EH (cell line): ENCODE measurements around the gene SEPTIN8.

Experiments
- DNase-seq: peaks from one replicate; pipeline ENCODE4 v3.0.0-alpha.2; 2015; ENCODE audit warnings: low read depth

The SEPTIN8 gene

DNA sequence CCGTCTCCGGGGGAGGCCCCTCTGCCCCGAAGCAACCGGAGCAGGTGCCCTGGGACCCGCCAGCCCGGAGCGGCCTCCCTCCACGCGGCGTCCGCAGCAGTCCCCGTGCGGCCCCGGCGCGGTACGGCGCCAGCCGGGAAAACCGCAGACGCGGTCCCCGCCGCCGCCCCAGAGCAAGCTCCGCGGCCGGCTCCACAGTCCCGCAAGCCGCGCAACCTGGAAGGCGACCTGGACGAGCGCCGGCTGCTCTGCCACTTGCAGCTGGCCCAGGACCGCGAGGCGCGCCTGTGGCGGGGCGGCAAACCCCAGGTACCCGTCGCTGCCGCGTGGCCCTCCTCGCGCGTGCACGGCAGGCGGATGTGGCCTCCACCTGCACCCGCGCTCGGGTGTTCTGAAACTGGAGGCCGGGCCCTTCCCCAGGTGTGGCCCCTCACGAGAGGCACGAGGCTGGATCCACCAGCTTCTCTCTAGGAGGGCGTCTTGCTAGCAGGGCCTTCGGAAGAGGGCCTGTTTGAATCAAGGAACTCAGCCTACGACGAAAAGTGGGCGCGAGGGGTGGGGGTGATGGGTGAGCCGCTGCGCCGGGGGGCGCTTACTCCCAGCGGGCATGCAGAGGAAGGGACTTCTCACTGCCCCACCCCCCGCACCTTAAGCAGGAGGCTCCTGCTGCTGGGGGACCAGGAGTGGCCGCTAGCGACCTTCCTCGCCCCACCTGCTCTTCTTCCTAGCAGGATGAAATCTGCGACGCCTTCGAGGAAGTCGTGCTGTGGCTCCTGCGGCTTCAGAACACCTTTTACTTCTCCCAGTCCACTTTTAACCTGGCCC, 29.2 kb downstream of the SEPTIN8 start:
- no peak for DNase-seq

DNA sequence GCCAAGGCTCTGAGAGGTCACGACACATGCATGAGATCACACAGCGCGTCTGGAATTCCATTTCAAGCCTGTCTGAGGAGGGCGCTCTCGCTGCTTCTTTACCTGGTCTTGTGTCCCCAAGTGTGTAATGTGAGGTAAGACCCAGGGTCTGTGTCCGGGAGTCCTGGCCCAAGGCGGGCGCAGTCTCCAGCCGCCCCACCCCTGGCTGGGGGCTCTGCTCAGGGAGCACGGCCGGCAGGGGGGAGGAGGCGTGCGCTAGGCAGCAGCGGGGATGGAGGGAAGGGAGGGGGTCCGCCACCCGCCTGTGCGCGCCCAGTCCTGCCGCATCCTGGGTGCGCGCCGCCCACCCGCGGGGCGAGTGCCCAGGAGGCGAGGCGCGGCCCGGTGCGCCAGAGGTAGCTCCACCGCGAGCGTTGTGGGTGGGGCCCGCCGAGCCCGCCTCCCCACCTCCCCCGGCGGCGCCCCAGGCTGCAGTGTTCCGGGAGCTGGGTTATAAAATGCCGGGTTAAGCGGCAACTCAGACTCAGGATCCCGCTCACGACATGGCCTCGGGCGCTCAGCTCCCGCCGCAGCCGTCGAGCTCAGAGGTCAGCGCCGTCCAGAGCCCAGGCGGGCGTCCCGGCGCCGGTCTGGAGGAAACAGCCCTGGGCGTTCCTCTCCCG, 30.0 kb downstream of the SEPTIN8 start, which contains the start of gene CCNI2:
Gene CCNI2, plus strand, starts transcription at position 473 of the 662 bp plus-strand sequence. Its CDS starts 70 bp downstream, at position 543.
- peak; percentile 44 for DNase-seq

DNA sequence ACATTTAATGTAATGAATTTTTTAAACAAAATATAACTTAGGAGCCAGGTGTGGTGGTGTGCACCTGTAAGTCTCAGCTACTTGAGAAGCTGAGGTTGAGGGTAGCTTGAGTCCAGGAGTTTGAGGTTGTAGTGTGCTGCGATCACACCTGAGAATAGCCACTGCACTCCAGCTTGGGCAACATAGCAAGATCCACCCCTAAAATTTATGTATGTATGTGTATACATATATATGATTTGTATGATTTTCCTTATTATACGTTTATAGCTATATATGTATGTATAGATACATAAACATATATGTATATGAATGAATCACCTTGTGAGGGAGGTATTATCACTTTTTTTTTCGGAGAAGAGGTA, 30.5 kb downstream of the SEPTIN8 start:
- DNase-seq = no peak

- no peak for DNase-seq
Measured at GRCh38 chr5:132744659-132745058, 32.4 kb downstream of the SEPTIN8 start.

GRCh38 chr5:132742626-132743025, 34.4 kb downstream of the SEPTIN8 start:
- no peak for DNase-seq

DNA sequence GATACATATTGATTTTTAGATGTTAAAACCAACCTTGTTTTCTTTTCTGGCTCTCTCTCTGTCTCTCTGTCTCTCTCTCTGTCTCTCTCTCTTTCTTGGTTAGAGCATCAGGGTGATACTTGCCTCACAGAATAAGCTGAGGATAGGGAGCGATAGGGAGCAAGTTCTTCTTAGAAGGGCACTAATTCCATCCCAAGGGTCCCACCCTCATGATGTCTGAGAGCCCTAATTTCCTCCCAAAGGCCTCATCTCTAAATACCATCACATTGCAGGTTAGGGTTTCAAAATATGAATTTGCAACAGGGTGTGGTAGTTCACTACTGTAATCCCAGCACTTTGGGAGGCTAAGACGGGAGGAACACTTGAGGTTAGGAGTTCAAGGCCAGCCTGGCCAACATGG, 34.9 kb downstream of the SEPTIN8 start:
- no peak for DNase-seq

DNA sequence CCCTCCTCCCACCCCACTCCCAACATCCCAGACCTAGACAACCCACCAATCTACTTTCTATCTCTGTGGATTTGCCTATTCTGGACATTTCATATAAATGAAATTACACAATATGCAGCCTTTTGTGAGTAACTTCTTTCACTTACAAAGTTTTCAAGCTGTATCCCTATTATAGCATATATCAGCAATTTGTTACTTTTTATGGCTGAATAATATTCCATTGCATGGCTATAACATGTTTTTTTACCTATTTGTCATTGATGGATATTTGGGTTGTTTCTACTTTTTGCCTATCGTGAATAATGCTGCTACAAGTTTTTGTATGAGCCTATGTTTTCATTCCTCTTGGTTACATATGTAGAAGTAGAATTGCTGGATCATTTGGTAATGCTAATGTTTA, 37.8 kb downstream of the SEPTIN8 start:
- no peak for DNase-seq

- DNase-seq = no peak
Measured at GRCh38 chr5:132737982-132738681, 38.9 kb downstream of the SEPTIN8 start.

DNA sequence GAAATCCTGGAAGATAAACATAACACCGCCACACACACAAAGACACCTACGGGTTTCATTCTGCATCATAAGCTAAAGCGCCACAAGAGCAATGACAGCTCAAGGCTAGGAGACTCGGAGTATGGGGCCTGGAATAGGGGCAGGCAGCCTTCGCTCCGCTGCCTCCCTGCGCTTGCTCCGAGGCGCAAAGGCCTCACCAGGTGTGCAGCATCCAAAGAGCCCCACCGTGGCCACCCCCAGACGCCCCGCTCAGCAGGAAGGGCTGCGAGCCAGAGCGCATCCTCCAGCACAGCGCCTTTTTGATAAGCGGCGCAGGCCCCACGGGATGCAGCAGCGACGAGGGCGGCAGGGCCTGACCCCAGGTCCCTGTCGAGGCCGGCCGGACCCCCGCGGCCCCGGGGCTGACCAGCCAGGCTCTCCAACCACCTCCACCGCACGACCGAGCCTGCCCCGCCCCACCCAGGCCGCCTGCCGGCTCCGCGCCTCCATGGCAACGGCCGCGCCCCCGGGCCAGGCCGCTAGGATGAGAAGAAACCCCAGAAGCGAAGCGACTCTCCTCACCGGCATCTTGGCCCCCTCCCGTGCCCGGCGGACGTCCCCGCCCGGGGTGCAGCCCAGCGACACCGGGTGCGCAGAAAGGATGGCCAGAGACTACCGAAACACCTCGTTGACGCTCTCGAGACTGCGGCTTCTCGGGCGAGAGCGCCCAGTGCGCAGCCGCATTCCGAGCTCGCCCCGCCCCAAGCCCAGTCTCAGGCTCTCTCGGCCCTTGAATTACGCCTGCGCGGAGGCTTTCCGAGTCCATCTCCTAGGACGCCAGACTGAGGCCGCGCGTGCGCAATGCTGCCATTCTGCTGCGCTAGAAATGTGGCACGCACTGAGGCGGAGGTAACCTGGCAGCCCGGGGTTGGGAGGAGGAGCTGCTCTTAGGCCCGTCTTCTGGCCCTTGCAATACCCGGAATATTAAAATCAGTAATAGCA, 39.9 kb downstream of the SEPTIN8 start, which contains the start of gene KIF3A:
Gene KIF3A, minus strand, starts transcription at position 694 of the 981 bp plus-strand sequence. Its CDS starts 127 bp downstream, at position 567.
- peak; percentile 97 for DNase-seq

DNA sequence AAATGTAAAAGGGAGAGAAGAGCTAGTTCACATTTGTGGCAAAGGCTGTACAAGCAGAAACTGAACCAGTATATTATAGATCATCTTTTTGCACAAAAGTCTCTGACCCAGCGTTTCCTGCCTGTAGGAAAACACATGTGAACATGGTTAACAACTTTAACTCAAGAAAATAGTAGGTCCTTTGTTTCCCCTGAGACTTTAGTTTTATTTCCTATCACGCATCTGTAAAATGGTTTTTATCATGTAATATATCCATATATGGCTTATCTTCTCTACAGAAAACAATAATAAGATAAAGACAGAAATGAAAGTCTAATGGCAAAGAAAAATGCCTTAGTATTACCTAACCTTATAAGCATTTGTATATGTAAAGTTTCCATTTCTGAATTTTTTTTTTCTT, 42.4 kb downstream of the SEPTIN8 start:
- no peak for DNase-seq

DNA sequence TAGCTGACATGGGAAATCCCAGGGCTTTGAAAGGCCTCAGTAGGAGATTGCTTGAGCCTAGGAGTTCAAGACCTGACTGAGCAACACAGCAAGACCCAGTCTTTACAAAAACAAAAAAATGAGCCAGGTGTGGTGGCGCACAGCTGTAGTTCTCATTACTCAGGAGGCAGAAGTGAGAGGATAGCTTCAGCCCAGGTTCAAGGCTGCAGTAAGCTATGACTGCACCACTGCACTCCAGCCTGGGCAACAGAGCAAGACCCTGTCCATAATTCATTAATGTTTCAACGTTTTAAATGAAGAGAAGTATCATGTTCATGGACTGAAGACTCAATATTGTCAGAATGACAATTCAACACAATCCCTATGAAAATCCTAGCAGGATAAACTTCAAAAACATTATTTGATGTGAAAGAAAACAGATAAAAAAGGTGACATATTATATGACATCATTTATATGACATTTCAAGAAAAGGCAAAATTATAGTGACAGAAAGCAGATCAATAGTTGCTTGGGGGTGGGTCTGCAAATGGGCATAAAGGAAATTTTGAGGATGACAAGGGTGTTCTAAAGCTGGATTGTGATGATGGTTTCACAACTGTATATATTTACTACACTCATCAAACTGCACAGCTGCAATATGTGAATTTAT, 43.4 kb downstream of the SEPTIN8 start:
- DNase-seq = no peak

DNA sequence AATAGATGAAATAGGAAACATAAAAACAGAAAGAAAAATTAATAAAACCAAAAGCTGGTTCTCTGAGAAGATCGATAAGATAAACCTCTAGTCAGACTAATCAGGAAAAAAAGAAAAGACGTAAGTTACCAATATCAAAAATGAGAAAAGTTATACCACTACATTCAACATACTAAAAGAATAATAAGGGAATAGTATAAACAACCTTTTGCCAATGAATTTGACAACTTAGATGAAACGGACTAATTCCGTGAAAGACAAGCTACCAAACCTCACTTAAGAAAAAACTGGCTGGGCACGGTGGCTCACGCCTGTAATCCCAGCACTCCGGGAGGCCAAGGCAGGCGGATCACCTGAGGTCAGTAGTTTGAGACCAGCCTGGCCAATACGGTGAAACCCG, 47.1 kb downstream of the SEPTIN8 start:
- no peak for DNase-seq

- DNase-seq = no peak
Measured at GRCh38 chr5:132725745-132726144, 51.3 kb downstream of the SEPTIN8 start.

- DNase-seq = peak; percentile 48
Measured at GRCh38 chr5:132718544-132719312, 58.3 kb downstream of the SEPTIN8 start.

DNA sequence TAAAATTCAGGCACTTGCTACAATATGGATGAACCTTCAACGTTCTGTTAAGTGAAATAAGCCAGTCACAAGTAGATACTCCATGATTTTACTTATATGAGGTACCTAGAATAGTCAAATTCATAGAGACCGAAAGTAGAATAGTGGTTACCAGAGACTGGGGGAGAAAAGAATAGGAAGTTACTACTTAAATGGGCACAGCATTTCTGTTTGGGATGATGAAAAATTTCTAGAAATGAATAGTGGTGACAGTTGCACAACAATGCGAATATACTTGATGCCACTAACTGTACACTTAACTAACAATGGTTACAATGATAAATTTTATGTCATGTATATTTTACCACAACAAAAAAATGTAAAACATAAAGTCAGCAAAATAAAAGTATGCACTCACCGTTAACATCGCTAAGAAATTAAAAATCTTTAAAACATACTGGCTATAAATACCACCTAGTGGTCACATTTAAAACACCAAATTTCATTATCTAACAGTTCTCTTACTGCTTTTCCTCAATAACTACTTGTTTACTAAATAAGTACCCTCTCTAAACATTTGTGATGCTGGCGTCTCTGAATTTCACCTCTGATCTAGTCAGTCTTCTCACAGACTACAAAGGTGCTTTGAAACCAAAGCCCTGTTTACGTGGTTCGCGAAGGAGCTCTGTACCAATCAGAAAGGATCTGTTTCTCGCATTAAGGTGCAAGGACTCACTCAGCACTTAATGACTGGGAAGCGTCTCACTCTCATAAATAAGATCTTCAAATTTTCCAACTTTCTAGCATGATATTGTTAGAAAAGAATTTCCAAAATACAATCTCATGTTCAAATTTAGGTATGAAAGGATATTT, 62.4 kb downstream of the SEPTIN8 start:
- DNase-seq = peak; percentile 24

DNA sequence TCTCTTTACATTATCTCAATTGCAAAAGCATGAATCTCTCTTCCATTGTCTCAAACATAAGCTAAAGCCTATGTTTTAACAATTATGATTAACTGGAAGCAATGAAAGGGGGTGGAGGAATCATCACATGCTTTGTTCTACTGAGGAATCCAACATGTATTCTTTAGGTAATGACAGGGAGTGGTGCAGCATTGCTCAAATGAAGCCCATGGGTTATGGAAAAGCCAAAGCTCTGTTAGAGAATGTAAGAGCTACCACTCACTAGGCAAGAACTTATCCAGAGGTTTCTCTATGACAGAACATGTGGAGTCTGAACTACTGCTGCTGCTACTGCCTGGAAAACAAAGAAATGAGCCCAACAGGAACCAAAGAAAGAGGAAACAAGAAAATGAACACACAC, 68.4 kb downstream of the SEPTIN8 start:
- DNase-seq = no peak

GRCh38 chr5:132704875-132705274, 72.2 kb downstream of the SEPTIN8 start:
- peak; percentile 64 for DNase-seq
